ENCODE results near the gene SNAI1.

The SNAI1 gene

DNA sequence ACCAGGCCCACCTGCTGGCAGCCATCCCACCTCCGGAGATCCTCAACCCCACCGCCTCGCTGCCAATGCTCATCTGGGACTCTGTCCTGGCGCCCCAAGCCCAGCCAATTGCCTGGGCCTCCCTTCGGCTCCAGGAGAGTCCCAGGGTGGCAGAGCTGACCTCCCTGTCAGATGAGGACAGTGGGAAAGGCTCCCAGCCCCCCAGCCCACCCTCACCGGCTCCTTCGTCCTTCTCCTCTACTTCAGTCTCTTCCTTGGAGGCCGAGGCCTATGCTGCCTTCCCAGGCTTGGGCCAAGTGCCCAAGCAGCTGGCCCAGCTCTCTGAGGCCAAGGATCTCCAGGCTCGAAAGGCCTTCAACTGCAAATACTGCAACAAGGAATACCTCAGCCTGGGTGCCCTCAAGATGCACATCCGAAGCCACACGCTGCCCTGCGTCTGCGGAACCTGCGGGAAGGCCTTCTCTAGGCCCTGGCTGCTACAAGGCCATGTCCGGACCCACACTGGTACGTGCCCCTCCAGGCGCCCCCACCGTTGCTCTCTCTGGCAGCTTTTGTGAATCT is 1.1 kb downstream of the SNAI1 start:
- DNase-seq (ENCODE audit: low read depth) = no peak
- no peak overlapping the region for H3K4me3 ChIP-seq (ENCODE audit: low read length)
- TF ChIP-seq, protein P1, sequence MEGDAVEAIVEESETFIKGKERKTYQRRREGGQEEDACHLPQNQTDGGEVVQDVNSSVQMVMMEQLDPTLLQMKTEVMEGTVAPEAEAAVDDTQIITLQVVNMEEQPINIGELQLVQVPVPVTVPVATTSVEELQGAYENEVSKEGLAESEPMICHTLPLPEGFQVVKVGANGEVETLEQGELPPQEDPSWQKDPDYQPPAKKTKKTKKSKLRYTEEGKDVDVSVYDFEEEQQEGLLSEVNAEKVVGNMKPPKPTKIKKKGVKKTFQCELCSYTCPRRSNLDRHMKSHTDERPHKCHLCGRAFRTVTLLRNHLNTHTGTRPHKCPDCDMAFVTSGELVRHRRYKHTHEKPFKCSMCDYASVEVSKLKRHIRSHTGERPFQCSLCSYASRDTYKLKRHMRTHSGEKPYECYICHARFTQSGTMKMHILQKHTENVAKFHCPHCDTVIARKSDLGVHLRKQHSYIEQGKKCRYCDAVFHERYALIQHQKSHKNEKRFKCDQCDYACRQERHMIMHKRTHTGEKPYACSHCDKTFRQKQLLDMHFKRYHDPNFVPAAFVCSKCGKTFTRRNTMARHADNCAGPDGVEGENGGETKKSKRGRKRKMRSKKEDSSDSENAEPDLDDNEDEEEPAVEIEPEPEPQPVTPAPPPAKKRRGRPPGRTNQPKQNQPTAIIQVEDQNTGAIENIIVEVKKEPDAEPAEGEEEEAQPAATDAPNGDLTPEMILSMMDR (conservative IDR thresholded peaks at IDR 0.05; ENCODE audit: low read depth, low read length) = no peak

DNA sequence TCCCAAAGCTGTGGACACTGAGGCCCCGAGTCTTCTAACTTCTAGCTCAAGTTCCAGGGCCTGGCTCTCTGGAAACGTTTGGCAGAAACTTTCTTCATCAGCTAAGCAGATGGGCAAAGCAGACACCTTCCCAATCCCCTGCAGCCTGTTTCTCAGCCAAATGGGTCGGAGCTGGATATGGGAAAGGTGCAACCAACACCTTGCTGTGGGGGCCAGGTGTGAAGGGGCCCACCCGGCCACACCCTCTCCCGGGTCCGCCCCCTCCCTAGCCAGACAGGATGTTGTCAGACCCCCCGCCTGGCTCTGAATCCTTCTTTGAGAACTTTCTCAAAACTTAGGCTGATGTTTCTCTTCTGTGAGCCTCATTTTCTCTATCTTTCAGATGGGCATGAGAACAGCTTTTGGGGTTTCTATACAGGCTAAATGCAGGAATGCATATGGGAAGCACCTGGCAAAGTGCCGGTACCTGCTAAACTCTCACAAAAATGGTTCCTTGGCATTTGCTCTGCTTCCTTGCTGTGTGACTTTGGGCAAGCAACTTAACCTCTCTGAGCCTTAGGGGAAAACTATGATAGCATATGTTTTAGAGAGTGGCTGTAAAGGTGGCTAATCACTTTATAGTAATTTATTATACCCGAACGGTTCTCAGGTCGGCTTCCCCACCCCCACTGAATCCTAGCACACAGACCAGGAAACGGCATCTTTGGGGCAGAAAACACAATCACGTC is 1.8 kb downstream of the SNAI1 start:
- no peak for DNase-seq (ENCODE audit: low read depth)
- H3K4me3 ChIP-seq (ENCODE audit: low read length) = no peak overlapping the region

DNA sequence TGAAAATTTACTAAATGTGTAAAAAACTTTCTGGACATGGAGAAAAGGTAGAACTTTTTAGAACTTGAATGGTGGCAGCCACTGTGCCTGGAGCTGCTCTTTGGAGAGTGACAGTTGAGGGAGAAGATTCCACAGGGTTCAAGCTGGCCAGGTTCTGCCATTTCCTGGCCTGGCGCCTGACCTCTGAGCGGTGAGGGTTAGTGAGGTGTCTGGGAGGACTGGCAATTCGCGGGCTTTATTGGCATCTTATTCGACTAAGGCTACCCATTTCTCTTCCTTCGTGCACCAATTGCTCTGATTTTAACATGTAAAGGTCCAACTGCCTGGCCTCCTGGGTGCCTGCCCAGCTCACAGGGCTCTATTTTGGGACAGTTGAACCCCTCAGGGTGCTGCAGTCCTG is 2.4 kb downstream of the SNAI1 start:
- no peak for DNase-seq (ENCODE audit: low read depth)

More for the DNA sequence above, 1.8 kb downstream of the SNAI1 start:
- TF ChIP-seq, protein P1 (conservative IDR thresholded peaks at IDR 0.05; ENCODE audit: low read depth, low read length) = no peak

DNA sequence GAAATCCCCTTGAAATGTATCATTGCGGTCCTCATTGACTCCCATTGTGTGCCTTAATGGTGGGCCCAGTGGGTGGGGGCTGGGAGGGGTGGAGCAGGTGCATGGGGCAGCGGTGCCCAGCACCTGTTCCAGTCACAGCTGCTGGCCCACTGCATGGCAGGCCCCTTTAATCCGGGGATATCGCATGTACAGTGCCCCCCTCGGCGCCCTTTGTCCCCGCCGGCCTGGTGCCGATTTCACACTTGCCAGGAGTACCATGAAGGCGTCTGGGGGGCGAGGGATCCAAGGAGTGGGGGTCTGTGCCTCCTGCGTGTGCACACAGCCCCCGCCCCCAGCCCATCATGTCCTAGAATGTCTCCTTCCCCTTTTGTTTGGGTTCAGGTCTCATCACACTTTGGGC is 2.8 kb downstream of the SNAI1 start:
- no peak overlapping the region for H3K4me3 ChIP-seq (ENCODE audit: low read length)
- DNase-seq (ENCODE audit: low read depth) = no peak
- TF ChIP-seq, protein P1 (conservative IDR thresholded peaks at IDR 0.05; ENCODE audit: low read depth, low read length) = no peak

More for the DNA sequence above, 2.4 kb downstream of the SNAI1 start:
- H3K4me3 ChIP-seq (ENCODE audit: low read length) = no peak overlapping the region
- TF ChIP-seq, protein P1 (conservative IDR thresholded peaks at IDR 0.05; ENCODE audit: low read depth, low read length) = no peak

DNA sequence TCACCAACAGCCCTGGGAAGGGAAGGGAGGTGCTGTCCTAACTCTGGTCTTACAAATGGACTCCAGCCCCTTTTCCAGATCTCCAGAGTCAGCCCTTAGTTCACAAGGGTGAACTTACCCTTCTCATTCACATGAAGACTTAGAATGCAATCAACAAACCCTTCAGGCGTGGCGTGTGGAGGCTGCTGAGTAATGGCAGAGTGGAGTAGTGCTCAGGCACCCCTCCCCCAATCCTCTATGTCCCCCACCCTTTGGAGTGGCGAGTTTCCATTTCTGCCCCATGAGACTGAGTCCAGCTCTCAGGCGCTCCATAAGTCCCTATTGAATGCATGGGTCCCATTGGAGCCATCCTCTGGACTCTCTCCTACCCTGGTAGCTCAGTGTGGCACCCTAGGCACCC is 3.3 kb downstream of the SNAI1 start:
- DNase-seq (ENCODE audit: low read depth) = no peak
- TF ChIP-seq, protein P1 (conservative IDR thresholded peaks at IDR 0.05; ENCODE audit: low read depth, low read length) = no peak
- H3K4me3 ChIP-seq (ENCODE audit: low read length) = no peak overlapping the region

DNA sequence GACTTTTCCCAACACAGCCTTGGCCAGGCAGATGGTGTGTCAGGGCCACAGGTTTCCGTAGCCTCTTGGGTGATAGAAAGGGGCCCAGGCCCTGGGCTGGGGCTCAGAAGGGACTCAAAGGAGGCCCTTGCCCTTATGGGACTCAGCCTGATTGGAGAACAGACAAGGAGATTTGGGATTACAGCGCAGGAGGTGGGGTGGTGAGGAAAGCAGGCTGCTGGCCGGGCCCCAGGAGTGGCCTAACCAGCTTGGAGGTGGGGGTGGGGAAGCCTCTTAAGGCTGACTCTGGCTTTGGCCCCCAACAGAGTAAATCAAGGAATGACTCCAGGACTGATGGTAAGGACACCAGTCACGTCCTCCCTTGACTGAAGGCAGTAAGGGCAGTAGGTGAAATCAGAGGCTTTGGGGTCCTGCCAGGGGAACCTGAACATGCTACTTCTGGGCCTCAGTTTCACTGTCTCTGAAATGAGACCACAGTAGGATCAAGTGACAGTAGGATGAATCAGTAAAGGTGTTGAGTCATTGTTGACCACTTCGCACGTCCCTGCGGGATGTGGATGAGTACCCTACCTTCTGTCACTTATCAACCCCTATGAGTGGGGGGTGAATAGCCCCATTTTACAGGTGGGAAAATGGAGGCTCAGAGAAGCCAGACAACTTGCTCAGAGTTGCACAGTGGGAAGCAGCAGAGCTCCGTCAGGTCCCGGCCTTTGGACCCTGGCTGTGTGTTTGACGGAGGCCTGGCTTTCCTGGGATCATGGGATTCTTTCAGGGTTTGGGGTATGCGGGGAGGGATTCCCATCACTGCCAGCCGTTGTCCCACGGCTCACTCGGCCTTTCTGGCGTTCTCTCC is 4.5 kb downstream of the SNAI1 start:
- TF ChIP-seq, protein P1 (conservative IDR thresholded peaks at IDR 0.05; ENCODE audit: low read depth, low read length) = no peak
- no peak for DNase-seq (ENCODE audit: low read depth)
- no peak overlapping the region for H3K4me3 ChIP-seq (ENCODE audit: low read length)

Data from retinal pigment epithelial cell (primary cell).